ENCODE results near the gene ZNF490. TPM values are rescaled to one million over a fixed set of nuclear protein-coding genes. Genes with fewer than 3 reads are reported as not detected.

ZNF490 gene
- 0.65 to 1.1 TPM (median 0.98 TPM) in 5 replicates for total RNA-seq (2022; extraction: Qiagen RNA extraction)

GRCh38 chr19:12610540-12611360, at the start of gene ZNF490, which contains the start of gene ZNF791:
ZNF490 (minus strand) TSS chr19:12610813; CDS start chr19:12610680, 133 bp downstream.
ZNF791 (plus strand) TSS chr19:12610920; CDS start chr19:12611080, 160 bp downstream.

GRCh38 chr19:12551060-12551832, 59.4 kb downstream of the ZNF490 start, which contains the start of gene ZNF564:
ZNF564 (minus strand) TSS chr19:12551482; CDS start chr19:12551332, 150 bp downstream.

Other genes starting within 250 kb of the ZNF490 start
- not detected in 5 replicates for gene ZNF442, start 245.1 kb downstream of the ZNF490 start, total RNA-seq (2022; extraction: Qiagen RNA extraction)
- 1.3 to 1.6 TPM (median 1.3 TPM) in 5 replicates for gene ZNF799, start 209.5 kb downstream of the ZNF490 start, total RNA-seq (2022; extraction: Qiagen RNA extraction)
- 0.79 to 1.3 TPM (median 1.1 TPM) in 5 replicates for gene ZNF443, start 169.8 kb downstream of the ZNF490 start, total RNA-seq (2022; extraction: Qiagen RNA extraction)
- gene ZNF709, start 126.0 kb downstream of the ZNF490 start, total RNA-seq (2022; extraction: Qiagen RNA extraction): 0.02 TPM in 1 of 5 replicates, not detected in the others
- 1.6 to 2.0 TPM (median 1.8 TPM) in 5 replicates for gene ZNF564, start 59.3 kb downstream of the ZNF490 start, total RNA-seq (2022; extraction: Qiagen RNA extraction)
- 4.9 to 7.1 TPM (median 5.5 TPM) in 5 replicates for gene ZNF791, start 107 bp upstream of the ZNF490 start, total RNA-seq (2022; extraction: Qiagen RNA extraction)
- gene MAN2B1, start 55.9 kb upstream of the ZNF490 start, total RNA-seq (2022; extraction: Qiagen RNA extraction): 13.7 to 25.0 TPM (median 23.7 TPM) in 5 replicates
- gene WDR83, start 56.0 kb upstream of the ZNF490 start, total RNA-seq (2022; extraction: Qiagen RNA extraction): 8.3 to 9.7 TPM (median 9.3 TPM) in 5 replicates
- 36.5 to 47.0 TPM (median 44.5 TPM) in 5 replicates for gene DHPS, start 71.1 kb upstream of the ZNF490 start, total RNA-seq (2022; extraction: Qiagen RNA extraction)
- not detected in 5 replicates for gene GNG14, start 77.2 kb upstream of the ZNF490 start, total RNA-seq (2022; extraction: Qiagen RNA extraction)
- 9.2 to 12.1 TPM (median 10.9 TPM) in 5 replicates for gene FBXW9, start 85.8 kb upstream of the ZNF490 start, total RNA-seq (2022; extraction: Qiagen RNA extraction)
- gene TNPO2, start 113.1 kb upstream of the ZNF490 start, total RNA-seq (2022; extraction: Qiagen RNA extraction): 23.9 to 33.4 TPM (median 31.7 TPM) in 5 replicates
- gene TRIR, start 123.9 kb upstream of the ZNF490 start, total RNA-seq (2022; extraction: Qiagen RNA extraction): 165 to 236 TPM (median 222 TPM) in 5 replicates
- gene GET3, start 126.7 kb upstream of the ZNF490 start, total RNA-seq (2022; extraction: Qiagen RNA extraction): 77.5 to 102 TPM (median 93.7 TPM) in 5 replicates
- gene BEST2, start 141.0 kb upstream of the ZNF490 start, total RNA-seq (2022; extraction: Qiagen RNA extraction): 2.1 to 4.3 TPM (median 3.0 TPM) in 5 replicates
- gene HOOK2, start 164.7 kb upstream of the ZNF490 start, total RNA-seq (2022; extraction: Qiagen RNA extraction): 7.3 to 12.1 TPM (median 10.7 TPM) in 5 replicates
- 121 to 230 TPM (median 188 TPM) in 5 replicates for gene JUNB, start 180.7 kb upstream of the ZNF490 start, total RNA-seq (2022; extraction: Qiagen RNA extraction)
- 0.26 to 0.73 TPM (median 0.53 TPM) in 5 replicates for gene PRDX2, start 191.0 kb upstream of the ZNF490 start, total RNA-seq (2022; extraction: Qiagen RNA extraction)
- gene THSD8, start 191.3 kb upstream of the ZNF490 start, total RNA-seq (2022; extraction: Qiagen RNA extraction): 3.8 to 12.3 TPM (median 7.3 TPM) in 4 of 5 replicates, not detected in the other
- 40.0 to 50.4 TPM (median 46.5 TPM) in 5 replicates for gene RNASEH2A, start 195.8 kb upstream of the ZNF490 start, total RNA-seq (2022; extraction: Qiagen RNA extraction)
- 0.18 to 0.35 TPM (median 0.26 TPM) in 4 of 5 replicates, not detected in the other for gene RTBDN, start 223.8 kb upstream of the ZNF490 start, total RNA-seq (2022; extraction: Qiagen RNA extraction)
- gene MAST1, start 227.7 kb upstream of the ZNF490 start, total RNA-seq (2022; extraction: Qiagen RNA extraction): 0.92 to 2.2 TPM (median 1.7 TPM) in 5 replicates